Left renal pelvis (tissue), 4 donors: ENCODE measurements around the gene KCNIP1. TPM values are rescaled to one million over a fixed set of nuclear protein-coding genes. Genes with fewer than 3 reads are reported as not detected.
"Not testable (repeated sequence)": the region's sequence is repeated elsewhere in the genome, so short reads cannot be mapped to it uniquely, and the experiment has no call there.

ENCODE experiments used
- DNase-seq, 4 donors: peaks; one replicate each; pipeline ENCODE4 v3.0.0-alpha.2; 2013; ENCODE audit warnings: low read depth in 4 of 4, low spot score in 3 of 4
- polyA plus RNA-seq, 4 donors: library from polyadenylated mRNA; unstranded; fragments of 120-200 nt; gene quantifications; one replicate each; pipeline ENCODE4 v1.2.1, GENCODE V29; 2013; ENCODE audit not compliant: insufficient read length in 4 of 4

Gene KCNIP1
- polyA plus RNA-seq, 4 donors: 9.7 to 13.7 (median 10.5) TPM

GRCh38 chr5:170533383-170533782 lies 29.6 kb downstream of the KCNIP1 start:
- DNase-seq: no peak

- no peak for DNase-seq
Observed at GRCh38 chr5:170534177-170534576, 30.4 kb downstream of the KCNIP1 start.

- DNase-seq: no peak
Observed at GRCh38 chr5:170534941-170535340, 31.1 kb downstream of the KCNIP1 start.

GRCh38 chr5:170536525-170536924 lies 32.7 kb downstream of the KCNIP1 start:
- no peak for DNase-seq

- DNase-seq: no peak
Observed at GRCh38 chr5:170537451-170538095, 33.8 kb downstream of the KCNIP1 start.

GRCh38 chr5:170538096-170538465 lies 34.3 kb downstream of the KCNIP1 start:
- no peak for DNase-seq

GRCh38 chr5:170538696-170539586 lies 35.1 kb downstream of the KCNIP1 start:
- no peak for DNase-seq

- no peak for DNase-seq
Observed at GRCh38 chr5:170540271-170540670, 36.5 kb downstream of the KCNIP1 start.

- no peak for DNase-seq
Observed at GRCh38 chr5:170541146-170541769, 37.4 kb downstream of the KCNIP1 start.

GRCh38 chr5:170542691-170543293 lies 39.0 kb downstream of the KCNIP1 start:
- DNase-seq: no peak

GRCh38 chr5:170545313-170545712 lies 41.5 kb downstream of the KCNIP1 start:
- no peak for DNase-seq

- DNase-seq: no peak
Observed at GRCh38 chr5:170545811-170546210, 42.0 kb downstream of the KCNIP1 start.

GRCh38 chr5:170546282-170546681 lies 42.5 kb downstream of the KCNIP1 start:
- no peak for DNase-seq

- DNase-seq: not testable (repeated sequence)
Observed at GRCh38 chr5:170550382-170550781, 46.6 kb downstream of the KCNIP1 start.

- no peak for DNase-seq
Observed at GRCh38 chr5:170551076-170551475, 47.3 kb downstream of the KCNIP1 start.

- DNase-seq: no peak
Observed at GRCh38 chr5:170551622-170552021, 47.8 kb downstream of the KCNIP1 start.

- DNase-seq: peak; percentile 76 to 86 (median 80)
Observed at GRCh38 chr5:170552621-170553115, 48.8 kb downstream of the KCNIP1 start.

GRCh38 chr5:170553218-170553617 lies 49.4 kb downstream of the KCNIP1 start:
- DNase-seq: no peak

- no peak for DNase-seq
Observed at GRCh38 chr5:170554521-170555267, 50.9 kb downstream of the KCNIP1 start.

GRCh38 chr5:170557314-170557713 lies 53.5 kb downstream of the KCNIP1 start:
- DNase-seq: no peak
